Embryonic facial prominence (tissue), 1 donor: ENCODE results near the gene COPZ1.
A peak's percentile ranks its signal among the peaks of the same experiment; 100 is the strongest.

Experiments used
- DNase-seq: peaks from one replicate; pipeline ENCODE4 v3.0.0-alpha.2; 2016; ENCODE audit errors: extremely low spot score

Gene COPZ1

GRCh38 chr12:54358191-54358944 lies 33.4 kb downstream of the COPZ1 start:
- no peak for DNase-seq

GRCh38 chr12:54358945-54359761 lies 34.2 kb downstream of the COPZ1 start:
- DNase-seq = peak; percentile 97

GRCh38 chr12:54359762-54360351 lies 34.9 kb downstream of the COPZ1 start:
- DNase-seq = no peak

- DNase-seq = no peak
Measured at GRCh38 chr12:54360717-54361456, 36.0 kb downstream of the COPZ1 start.

GRCh38 chr12:54363047-54363446 lies 38.1 kb downstream of the COPZ1 start:
- no peak for DNase-seq

- DNase-seq = no peak
Measured at GRCh38 chr12:54363618-54364017, 38.7 kb downstream of the COPZ1 start.

DNA sequence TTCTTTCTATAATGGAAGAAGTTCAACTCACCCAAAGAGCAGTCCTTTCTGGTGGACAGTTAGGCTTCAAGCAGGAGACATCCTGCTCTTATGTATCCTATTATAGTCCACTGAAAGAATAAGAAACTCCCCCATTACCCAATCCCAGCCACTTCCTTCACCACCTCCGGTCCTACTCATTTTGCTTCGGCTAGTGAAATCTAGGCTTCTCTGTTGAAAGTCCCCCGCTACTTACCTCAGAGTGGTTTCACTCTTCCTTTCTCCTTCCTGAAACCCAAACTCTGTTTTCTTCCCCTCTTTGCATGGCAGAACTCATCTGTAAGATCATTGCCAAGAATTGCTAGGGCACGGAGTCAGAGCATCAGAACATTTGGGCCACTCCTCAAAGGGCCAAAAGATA lies 39.5 kb downstream of the COPZ1 start, which contains the start of gene GPR84:
GPR84 (minus strand) TSS at position 74 of the 400 bp plus-strand sequence. CDS start 635 bp downstream, outside the sequence.
- DNase-seq = no peak

DNA sequence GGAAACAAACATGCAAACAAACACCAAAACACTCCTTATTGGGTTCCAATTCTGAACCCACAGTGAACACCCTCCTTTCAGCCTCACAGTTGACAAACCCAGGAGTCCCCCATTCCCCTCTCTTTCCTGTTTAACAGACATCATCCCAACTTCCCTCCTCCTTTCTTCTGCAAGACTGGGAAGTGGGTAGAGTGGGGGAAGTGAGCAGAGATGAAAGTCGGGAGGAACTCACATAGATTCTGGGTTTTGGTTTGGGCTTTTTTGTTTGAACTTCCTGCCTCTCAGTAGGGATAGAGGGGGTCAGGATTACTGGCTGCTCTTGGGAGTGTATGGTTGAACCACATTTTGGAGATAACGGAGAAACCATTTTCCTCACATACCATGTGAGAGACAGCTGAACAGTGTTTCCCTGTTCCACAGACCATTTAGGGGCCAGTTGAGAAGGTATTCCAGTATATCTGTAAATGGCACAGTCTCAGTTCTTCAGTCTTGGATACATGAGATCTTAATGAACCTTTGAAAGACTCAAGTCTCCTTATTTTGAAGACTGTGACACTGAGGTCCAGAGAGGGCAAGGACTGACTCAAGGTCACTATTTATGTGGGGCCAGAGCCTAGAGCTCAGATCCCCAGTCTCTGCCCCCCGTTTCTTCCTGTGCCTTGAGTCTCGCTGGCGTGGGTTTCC lies 43.2 kb downstream of the COPZ1 start:
- no peak for DNase-seq

DNA sequence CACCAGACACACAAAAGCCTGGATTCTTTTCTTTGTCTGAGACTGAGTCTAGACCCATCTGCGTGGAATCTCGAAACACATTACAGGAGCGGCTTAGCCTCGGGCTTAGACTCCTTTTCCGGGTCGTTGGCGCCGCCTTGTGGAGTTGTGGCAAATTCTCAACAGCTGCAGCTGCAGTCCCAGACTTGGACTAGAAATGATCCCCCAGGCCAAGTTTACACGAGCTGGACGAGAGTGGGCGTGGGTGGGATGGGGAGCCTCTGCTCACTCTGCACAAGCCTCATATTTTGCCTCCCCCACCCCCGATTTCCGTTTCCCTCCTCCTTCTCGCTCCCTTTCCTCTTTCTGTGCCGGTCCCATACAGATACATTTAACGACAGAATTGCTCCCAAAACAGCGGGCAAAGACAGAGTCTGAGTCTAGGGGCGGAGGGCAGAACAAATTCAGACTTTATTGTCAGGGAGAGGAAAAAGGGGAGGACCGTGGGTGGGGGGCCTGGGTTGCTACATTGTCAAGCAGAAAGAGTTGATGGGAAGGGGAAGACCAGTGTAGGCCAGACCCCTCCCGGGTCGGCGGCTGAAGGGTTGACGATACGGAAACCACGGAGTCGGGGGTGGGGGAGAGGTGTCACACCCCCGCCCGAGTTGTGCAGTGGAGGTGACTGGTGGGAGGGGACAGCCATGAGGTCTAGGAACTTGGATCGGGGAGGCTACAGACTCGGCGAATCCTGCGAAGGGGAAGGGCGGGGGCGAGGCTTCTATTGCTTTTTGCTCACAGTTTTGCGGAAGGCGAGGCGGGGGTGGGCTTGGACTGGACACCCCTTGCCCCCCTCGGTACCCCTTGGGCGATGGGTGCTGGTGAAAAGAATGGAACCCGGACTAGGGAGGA lies 44.0 kb downstream of the COPZ1 start:
- peak; percentile 86 for DNase-seq

DNA sequence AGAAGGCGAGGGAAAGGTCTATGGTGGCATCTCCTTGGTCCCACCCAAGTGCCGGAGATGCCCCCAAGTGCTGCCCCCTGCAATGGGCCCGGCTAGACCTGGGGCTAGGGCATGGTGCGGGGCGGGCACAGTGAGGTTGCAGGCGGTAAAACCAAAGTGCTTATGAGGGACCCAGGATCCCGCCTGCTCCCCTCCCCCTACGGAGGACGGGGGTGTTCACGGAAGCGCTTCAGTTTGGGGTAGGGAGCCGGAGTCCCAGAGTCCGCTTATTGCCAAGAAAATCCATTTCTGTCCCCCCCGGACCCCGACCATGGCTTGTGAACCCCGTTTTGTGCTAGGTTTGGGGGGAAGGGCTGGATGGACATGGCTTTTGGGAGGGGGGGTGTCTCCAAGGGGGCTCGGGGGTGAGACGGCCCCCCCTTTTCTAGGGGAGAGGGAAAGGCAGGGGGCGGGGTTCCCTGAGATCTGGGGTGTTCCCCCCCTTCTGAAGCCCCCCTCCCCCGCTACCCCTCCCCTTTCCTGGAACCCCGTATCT lies 44.7 kb downstream of the COPZ1 start:
- DNase-seq = no peak

GRCh38 chr12:54370171-54370730 lies 45.3 kb downstream of the COPZ1 start:
- DNase-seq = no peak

GRCh38 chr12:54371328-54372112 lies 46.6 kb downstream of the COPZ1 start:
- no peak for DNase-seq

GRCh38 chr12:54372113-54372806 lies 47.3 kb downstream of the COPZ1 start:
- DNase-seq = no peak

DNA sequence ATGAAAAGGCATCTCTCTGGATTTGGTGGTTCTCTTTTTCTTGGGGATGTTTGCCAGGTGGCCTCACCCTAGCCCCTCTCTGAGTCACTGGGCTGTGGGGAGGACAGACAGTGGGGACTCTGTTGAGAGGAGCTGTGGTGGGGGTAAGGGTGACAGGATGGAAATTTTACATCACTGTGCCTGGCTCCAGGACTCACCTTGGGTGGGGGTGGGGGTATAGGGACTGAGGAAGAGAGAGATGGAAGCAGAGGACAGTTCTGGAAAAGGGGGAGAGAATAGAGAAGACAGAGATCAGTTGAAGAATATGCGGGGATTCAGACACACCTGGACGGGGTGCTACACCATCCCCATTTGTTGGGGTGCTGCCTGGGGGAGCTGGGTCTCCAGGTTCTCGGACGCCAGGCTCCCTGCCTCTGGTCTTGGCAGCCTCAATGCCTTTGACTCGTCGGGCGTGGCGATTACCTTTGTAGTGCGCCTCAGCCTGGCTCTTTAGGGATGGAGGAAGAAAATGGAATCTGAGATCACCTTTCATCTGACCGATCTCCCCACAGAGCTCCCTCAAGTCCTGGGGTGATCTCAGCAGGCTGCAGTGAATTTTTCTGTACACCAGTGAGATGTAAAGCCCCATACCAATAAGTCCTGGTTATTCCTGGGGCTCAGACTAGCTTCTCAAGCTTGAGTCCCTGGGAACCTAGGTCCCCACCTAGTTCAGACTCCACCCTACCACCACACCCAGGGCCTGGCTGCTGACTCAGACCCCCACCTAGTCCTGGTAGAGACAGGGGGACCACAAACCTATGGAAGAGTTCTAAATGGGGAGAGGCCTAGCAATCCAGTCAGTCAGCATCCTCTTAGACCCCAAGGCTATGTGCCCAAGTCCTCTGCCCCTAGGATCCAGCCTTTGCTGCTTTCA lies 49.0 kb downstream of the COPZ1 start:
- no peak for DNase-seq

GRCh38 chr12:54374562-54375258 lies 49.8 kb downstream of the COPZ1 start:
- DNase-seq = no peak

DNA sequence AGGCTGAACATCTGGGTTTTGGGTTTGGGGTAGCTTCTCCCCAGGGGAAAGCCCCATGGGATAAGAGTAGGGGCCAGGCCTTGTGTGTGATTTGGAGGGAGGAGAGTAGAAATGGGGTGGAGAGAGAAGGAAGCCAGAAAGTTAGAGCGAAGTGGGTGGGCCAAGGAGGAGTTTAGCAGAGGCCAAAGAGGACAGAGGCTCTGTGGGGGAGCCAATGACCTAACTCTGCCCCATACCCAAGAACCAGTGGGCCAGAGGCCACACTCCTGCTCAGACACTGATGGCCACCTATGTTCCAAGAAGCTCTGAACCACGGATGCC lies 50.3 kb downstream of the COPZ1 start:
- DNase-seq = no peak

GRCh38 chr12:54376596-54376995 lies 51.7 kb downstream of the COPZ1 start:
- DNase-seq = no peak
